SK-N-MC (cell line): Measurements from ENCODE around the gene MOB3B.

Experiments
- EZH2 ChIP-seq: fragments of 200-600 bp; sonication (generic); IDR thresholded peaks from one replicate; pipeline ENCODE4 v1.6.1; 2017; ENCODE audit warnings: antibody characterized with exemption
- FOXP2 ChIP-seq: optimal IDR thresholded peaks from 2 replicates; pipeline ENCODE3; 2011; ENCODE audit warnings: mild to moderate bottlenecking, moderate library complexity; ENCODE audit not compliant: insufficient read depth; ENCODE audit errors: extremely low read length, control extremely low read depth
- POLR2AphosphoS5 ChIP-seq: IDR thresholded peaks from 2 replicates; pipeline ENCODE4 v1.6.1; 2012; ENCODE audit warnings: mild to moderate bottlenecking, low read depth, low read length, borderline replicate concordance

DNA sequence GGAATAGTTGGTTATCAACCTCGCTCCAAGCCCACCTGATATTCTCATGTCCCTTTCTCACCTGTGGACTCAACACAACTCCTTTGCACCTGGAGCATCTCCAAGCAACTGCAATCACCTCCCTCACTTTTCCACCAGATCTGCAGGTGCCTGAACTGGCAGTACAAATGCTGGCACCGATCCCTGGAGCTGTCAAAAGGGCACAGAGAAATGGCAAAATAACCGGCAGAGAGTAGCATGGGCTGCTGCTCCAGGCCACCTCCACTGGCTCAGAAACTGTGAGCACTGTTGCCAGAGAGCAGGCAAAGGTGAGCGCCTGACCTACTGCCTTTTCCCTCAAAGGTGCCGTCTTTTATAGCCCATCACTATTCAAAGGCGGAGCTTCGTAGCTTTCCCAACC is 247.3 kb downstream of the MOB3B start:
- TF ChIP-seq EZH2 (no peak), POLR2AphosphoS5 (no peak), FOXP2 (no peak)
